ENCODE measurements around the gene ELF2.

Gene ELF2

GRCh38 chr4:139015269-139015947 lies 161.6 kb downstream of the ELF2 start, which contains the start of gene NOCT:
NOCT (plus strand) TSS chr4:139015781; CDS start chr4:139015982, 201 bp downstream.
- H3K4me3 ChIP-seq (ENCODE audit: low read length, poor library complexity, severe bottlenecking), result peak within 1 kb of the TSS; percentile 96
- H3K4me1 ChIP-seq (ENCODE audit: insufficient read depth, low read length, poor library complexity, severe bottlenecking), result peaks cover 42% of the 10 kb centered on the region
- peak within 1 kb of the TSS; percentile 92 for H3K4me2 ChIP-seq (ENCODE audit: low read depth, low read length, poor library complexity, severe bottlenecking)
- H3K9me3 ChIP-seq (ENCODE audit: insufficient read depth, low read depth, low read length), result no peaks in the 10 kb centered on the region
- peak within 1 kb of the TSS; percentile 88 for H2AFZ ChIP-seq (ENCODE audit: low read length)
- H3K27me3 ChIP-seq (ENCODE audit: insufficient read depth, low read length, poor library complexity, severe bottlenecking), result no peaks in the 10 kb centered on the region
- peaks cover 45% of the 10 kb centered on the region for H3K79me2 ChIP-seq (ENCODE audit: insufficient read depth, low read length)
- peaks cover 40% of the 10 kb centered on the region for H4K20me1 ChIP-seq (ENCODE audit: insufficient read depth, low read length, poor library complexity, severe bottlenecking)
- TF ChIP-seq EZH2phosphoT487 (IDR thresholded peaks at IDR 0.05; ENCODE audit: borderline replicate concordance) (no peak), CTCF (conservative IDR thresholded peaks at IDR 0.05; ENCODE audit: low read length) (no peak)
- H3K9ac ChIP-seq (ENCODE audit: low read depth, low read length, poor library complexity, severe bottlenecking), result peak within 1 kb of the TSS; percentile 84
- no peaks in the 10 kb centered on the region for H3K9me2 ChIP-seq (replicated peaks; ENCODE audit: low read depth, low read length)
- no peaks in the 10 kb centered on the region for H3K36me3 ChIP-seq (ENCODE audit: insufficient read depth, low read length)
- H3F3A ChIP-seq (ENCODE audit: low read depth), result no peaks in the 10 kb centered on the region

- Histone ChIP-seq H3K9me3 (ENCODE audit: insufficient read depth, low read depth, low read length) (no peaks in the 10 kb centered on the region), H3K9me2 (replicated peaks; ENCODE audit: low read depth, low read length) (no peaks in the 10 kb centered on the region), H3K4me3 (ENCODE audit: low read length, poor library complexity, severe bottlenecking) (peak overlapping the region; percentile 96), H3K27me3 (ENCODE audit: insufficient read depth, low read length, poor library complexity, severe bottlenecking) (no peaks in the 10 kb centered on the region), H4K20me1 (ENCODE audit: insufficient read depth, low read length, poor library complexity, severe bottlenecking) (peaks cover 32% of the 10 kb centered on the region), H3K4me1 (ENCODE audit: insufficient read depth, low read length, poor library complexity, severe bottlenecking) (peaks cover 34% of the 10 kb centered on the region), H3K36me3 (ENCODE audit: insufficient read depth, low read length) (no peaks in the 10 kb centered on the region), H3K79me2 (ENCODE audit: insufficient read depth, low read length) (peaks cover 37% of the 10 kb centered on the region), H3K4me2 (ENCODE audit: low read depth, low read length, poor library complexity, severe bottlenecking) (peak overlapping the region; percentile 92), H3K9ac (ENCODE audit: low read depth, low read length, poor library complexity, severe bottlenecking) (peak overlapping the region; percentile 84), H3F3A (ENCODE audit: low read depth) (no peaks in the 10 kb centered on the region), H2AFZ (ENCODE audit: low read length) (peak overlapping the region; percentile 84)
- no peak for TF ChIP-seq CTCF (conservative IDR thresholded peaks at IDR 0.05; ENCODE audit: low read length)
Measured at GRCh38 chr4:139014371-139015268, 162.4 kb downstream of the ELF2 start.

GRCh38 chr4:139011225-139011950 lies 165.6 kb downstream of the ELF2 start:
- no peaks in the 10 kb centered on the region for H3F3A ChIP-seq (ENCODE audit: low read depth)
- H4K20me1 ChIP-seq (ENCODE audit: insufficient read depth, low read length, poor library complexity, severe bottlenecking), result peaks cover 3% of the 10 kb centered on the region
- no peak for TF ChIP-seq EZH2phosphoT487 (IDR thresholded peaks at IDR 0.05; ENCODE audit: borderline replicate concordance)
- no peak for TF ChIP-seq CTCF (conservative IDR thresholded peaks at IDR 0.05; ENCODE audit: low read length)
- H3K9ac ChIP-seq (ENCODE audit: low read depth, low read length, poor library complexity, severe bottlenecking), result no peak overlapping the region
- no peaks in the 10 kb centered on the region for H3K9me3 ChIP-seq (ENCODE audit: insufficient read depth, low read depth, low read length)
- H3K4me2 ChIP-seq (ENCODE audit: low read depth, low read length, poor library complexity, severe bottlenecking), result no peak overlapping the region
- no peak overlapping the region for H2AFZ ChIP-seq (ENCODE audit: low read length)
- no peaks in the 10 kb centered on the region for H3K9me2 ChIP-seq (replicated peaks; ENCODE audit: low read depth, low read length)
- peaks cover 16% of the 10 kb centered on the region for H3K4me1 ChIP-seq (ENCODE audit: insufficient read depth, low read length, poor library complexity, severe bottlenecking)
- H3K79me2 ChIP-seq (ENCODE audit: insufficient read depth, low read length), result peaks cover 5% of the 10 kb centered on the region
- no peak overlapping the region for H3K4me3 ChIP-seq (ENCODE audit: low read length, poor library complexity, severe bottlenecking)
- no peaks in the 10 kb centered on the region for H3K36me3 ChIP-seq (ENCODE audit: insufficient read depth, low read length)
- H3K27me3 ChIP-seq (ENCODE audit: insufficient read depth, low read length, poor library complexity, severe bottlenecking), result no peaks in the 10 kb centered on the region
